ENCODE results near the gene AUTS2.

DNA sequence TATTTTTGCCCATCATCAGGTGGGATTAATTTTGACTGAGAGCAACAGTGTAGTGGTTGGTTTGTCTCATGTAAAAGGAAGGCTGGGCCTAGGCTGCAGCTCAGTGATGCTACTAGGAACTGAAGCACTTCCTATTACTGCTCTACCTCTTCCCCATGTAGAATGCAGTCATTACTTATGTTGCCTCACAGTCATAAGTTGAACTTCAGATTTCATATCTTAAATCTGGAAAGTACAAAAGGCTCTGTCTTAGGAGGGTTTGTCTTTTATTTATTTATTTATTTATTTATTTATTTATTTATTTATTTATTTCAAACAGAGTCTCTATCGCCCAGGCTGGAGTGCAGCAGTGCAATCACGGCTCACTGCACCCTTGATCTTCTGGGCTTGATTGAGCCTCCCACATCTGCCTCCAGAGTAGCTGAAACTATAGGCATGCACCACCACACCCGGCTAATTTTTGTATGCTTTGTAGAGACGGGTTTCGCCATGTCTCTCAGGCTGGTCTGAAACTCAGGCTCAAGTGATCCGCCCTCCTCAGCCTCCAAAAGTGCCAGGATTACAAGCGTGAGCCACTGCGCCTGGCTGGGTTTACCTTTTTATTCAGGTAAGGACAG is 812.0 kb downstream of the AUTS2 start:
- TF ChIP-seq, protein P1, sequence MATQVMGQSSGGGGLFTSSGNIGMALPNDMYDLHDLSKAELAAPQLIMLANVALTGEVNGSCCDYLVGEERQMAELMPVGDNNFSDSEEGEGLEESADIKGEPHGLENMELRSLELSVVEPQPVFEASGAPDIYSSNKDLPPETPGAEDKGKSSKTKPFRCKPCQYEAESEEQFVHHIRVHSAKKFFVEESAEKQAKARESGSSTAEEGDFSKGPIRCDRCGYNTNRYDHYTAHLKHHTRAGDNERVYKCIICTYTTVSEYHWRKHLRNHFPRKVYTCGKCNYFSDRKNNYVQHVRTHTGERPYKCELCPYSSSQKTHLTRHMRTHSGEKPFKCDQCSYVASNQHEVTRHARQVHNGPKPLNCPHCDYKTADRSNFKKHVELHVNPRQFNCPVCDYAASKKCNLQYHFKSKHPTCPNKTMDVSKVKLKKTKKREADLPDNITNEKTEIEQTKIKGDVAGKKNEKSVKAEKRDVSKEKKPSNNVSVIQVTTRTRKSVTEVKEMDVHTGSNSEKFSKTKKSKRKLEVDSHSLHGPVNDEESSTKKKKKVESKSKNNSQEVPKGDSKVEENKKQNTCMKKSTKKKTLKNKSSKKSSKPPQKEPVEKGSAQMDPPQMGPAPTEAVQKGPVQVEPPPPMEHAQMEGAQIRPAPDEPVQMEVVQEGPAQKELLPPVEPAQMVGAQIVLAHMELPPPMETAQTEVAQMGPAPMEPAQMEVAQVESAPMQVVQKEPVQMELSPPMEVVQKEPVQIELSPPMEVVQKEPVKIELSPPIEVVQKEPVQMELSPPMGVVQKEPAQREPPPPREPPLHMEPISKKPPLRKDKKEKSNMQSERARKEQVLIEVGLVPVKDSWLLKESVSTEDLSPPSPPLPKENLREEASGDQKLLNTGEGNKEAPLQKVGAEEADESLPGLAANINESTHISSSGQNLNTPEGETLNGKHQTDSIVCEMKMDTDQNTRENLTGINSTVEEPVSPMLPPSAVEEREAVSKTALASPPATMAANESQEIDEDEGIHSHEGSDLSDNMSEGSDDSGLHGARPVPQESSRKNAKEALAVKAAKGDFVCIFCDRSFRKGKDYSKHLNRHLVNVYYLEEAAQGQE (IDR thresholded peaks at IDR 0.05; ENCODE audit: insufficient read depth in 1 of 2, low read depth in 2 of 2, low read length in 1 of 2) = no peak
- TF ChIP-seq, protein P2, sequence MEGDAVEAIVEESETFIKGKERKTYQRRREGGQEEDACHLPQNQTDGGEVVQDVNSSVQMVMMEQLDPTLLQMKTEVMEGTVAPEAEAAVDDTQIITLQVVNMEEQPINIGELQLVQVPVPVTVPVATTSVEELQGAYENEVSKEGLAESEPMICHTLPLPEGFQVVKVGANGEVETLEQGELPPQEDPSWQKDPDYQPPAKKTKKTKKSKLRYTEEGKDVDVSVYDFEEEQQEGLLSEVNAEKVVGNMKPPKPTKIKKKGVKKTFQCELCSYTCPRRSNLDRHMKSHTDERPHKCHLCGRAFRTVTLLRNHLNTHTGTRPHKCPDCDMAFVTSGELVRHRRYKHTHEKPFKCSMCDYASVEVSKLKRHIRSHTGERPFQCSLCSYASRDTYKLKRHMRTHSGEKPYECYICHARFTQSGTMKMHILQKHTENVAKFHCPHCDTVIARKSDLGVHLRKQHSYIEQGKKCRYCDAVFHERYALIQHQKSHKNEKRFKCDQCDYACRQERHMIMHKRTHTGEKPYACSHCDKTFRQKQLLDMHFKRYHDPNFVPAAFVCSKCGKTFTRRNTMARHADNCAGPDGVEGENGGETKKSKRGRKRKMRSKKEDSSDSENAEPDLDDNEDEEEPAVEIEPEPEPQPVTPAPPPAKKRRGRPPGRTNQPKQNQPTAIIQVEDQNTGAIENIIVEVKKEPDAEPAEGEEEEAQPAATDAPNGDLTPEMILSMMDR (IDR thresholded peaks at IDR 0.05) = no peak

Data from Panc1 (cell line).